Trophoblast cell (in vitro differentiated cells and primary cell): ENCODE data around the gene AFTPH.

Experiments used
- DNase-seq, 2 donors: peaks; one replicate each; pipeline ENCODE4 v3.0.0-alpha.2; 2016
- H2AFZ ChIP-seq: 2 replicates; pipeline ENCODE4 v1.6.1; 2013; ENCODE audit warnings: low read length, moderate library complexity, mild to moderate bottlenecking; ENCODE audit not compliant: insufficient read depth, poor library complexity
- H2AK5ac ChIP-seq: 2 replicates; pipeline ENCODE4 v1.6.1; 2013; ENCODE audit warnings: mild to moderate bottlenecking, low read length
- H2BK120ac ChIP-seq: 2 replicates; pipeline ENCODE4 v1.6.1; 2013; ENCODE audit warnings: low read length, mild to moderate bottlenecking, moderate library complexity; ENCODE audit not compliant: insufficient read depth, poor library complexity
- H2BK12ac ChIP-seq: 2 replicates; pipeline ENCODE4 v1.6.1; 2013; ENCODE audit warnings: mild to moderate bottlenecking, low read length, moderate library complexity
- H2BK5ac ChIP-seq: 2 replicates; pipeline ENCODE4 v1.6.1; 2013; ENCODE audit warnings: low read length, low read depth, moderate library complexity, mild to moderate bottlenecking; ENCODE audit not compliant: poor library complexity
- H3K14ac ChIP-seq: 2 replicates; pipeline ENCODE4 v1.6.1; 2013; ENCODE audit warnings: mild to moderate bottlenecking, low read length
- H3K18ac ChIP-seq: 2 replicates; pipeline ENCODE4 v1.6.1; 2013; ENCODE audit warnings: mild to moderate bottlenecking, low read length
- H3K23ac ChIP-seq: 2 replicates; pipeline ENCODE4 v1.6.1; 2013; ENCODE audit warnings: low read length
- H3K27ac ChIP-seq: 2 replicates; pipeline ENCODE4 v1.5.1; 2013; ENCODE audit warnings: low read depth, mild to moderate bottlenecking, inconsistent platforms, low read length, moderate library complexity
- H3K27me3 ChIP-seq: 2 replicates; pipeline ENCODE4 v1.6.1; 2013; ENCODE audit warnings: inconsistent platforms, mild to moderate bottlenecking, low read length, moderate library complexity; ENCODE audit not compliant: insufficient read depth
- H3K36me3 ChIP-seq, 2 experiments: 1 replicate in 1 of 2; 2 replicates in 1 of 2; pipeline ENCODE4 v1.6.1; 2013; ENCODE audit warnings: low read length in 2 of 2, mild to moderate bottlenecking in 2 of 2, moderate library complexity in 1 of 2; ENCODE audit not compliant: insufficient read depth in 2 of 2, control insufficient read depth in 1 of 2
- H3K4ac ChIP-seq: 2 replicates; pipeline ENCODE4 v1.6.1; 2013; ENCODE audit warnings: low read depth, mild to moderate bottlenecking, low read length, moderate library complexity
- H3K4me1 ChIP-seq, 2 experiments: 1 replicate in 1 of 2; 2 replicates in 1 of 2; pipeline ENCODE4 v1.6.1; 2013; ENCODE audit warnings: low read length in 2 of 2, mild to moderate bottlenecking in 2 of 2, moderate library complexity in 1 of 2; ENCODE audit not compliant: insufficient read depth in 2 of 2, control insufficient read depth in 1 of 2
- H3K4me2 ChIP-seq: 2 replicates; pipeline ENCODE4 v1.6.1; 2013; ENCODE audit warnings: inconsistent platforms, mild to moderate bottlenecking, low read length, moderate library complexity
- H3K4me3 ChIP-seq: 2 replicates; pipeline ENCODE4 v1.5.1; 2013; ENCODE audit warnings: mild to moderate bottlenecking, low read depth, low read length, inconsistent platforms
- H3K79me1 ChIP-seq: one replicate; pipeline ENCODE4 v1.6.1; 2013; ENCODE audit warnings: low read length
- H3K79me2 ChIP-seq: 2 replicates; pipeline ENCODE4 v1.6.1; 2013; ENCODE audit warnings: low read length, mild to moderate bottlenecking; ENCODE audit not compliant: control insufficient read depth, insufficient read depth, poor library complexity
- H3K9ac ChIP-seq: 2 replicates; pipeline ENCODE4 v1.6.1; 2013; ENCODE audit warnings: mild to moderate bottlenecking, low read length
- H3K9me3 ChIP-seq: 2 replicates; pipeline ENCODE4 v1.6.1; 2013; ENCODE audit warnings: low read depth, mild to moderate bottlenecking, control low read depth, inconsistent platforms, low read length; ENCODE audit not compliant: insufficient read depth
- H4K12ac ChIP-seq: 2 replicates; pipeline ENCODE4 v1.6.1; 2013; ENCODE audit warnings: low read depth, mild to moderate bottlenecking, low read length, moderate library complexity
- H4K8ac ChIP-seq: 2 replicates; pipeline ENCODE4 v1.6.1; 2013; ENCODE audit warnings: low read depth, mild to moderate bottlenecking, low read length, moderate library complexity
- H4K91ac ChIP-seq: one replicate; pipeline ENCODE4 v1.6.1; 2013; ENCODE audit warnings: low read depth, mild to moderate bottlenecking, low read length, moderate library complexity
- WGBS: extraction: QIAGEN DNeasy Blood & Tissue Kit; methylation state at CpG from one replicate; pipeline ENCODE4 v1.1.7; 2013; ENCODE audit warnings: missing lambda C conversion rate; ENCODE audit not compliant: insufficient read length, insufficient coverage; ENCODE audit errors: extremely low coverage; 5-methylcytosine and 5-hydroxymethylcytosine counted together

AFTPH gene

DNA sequence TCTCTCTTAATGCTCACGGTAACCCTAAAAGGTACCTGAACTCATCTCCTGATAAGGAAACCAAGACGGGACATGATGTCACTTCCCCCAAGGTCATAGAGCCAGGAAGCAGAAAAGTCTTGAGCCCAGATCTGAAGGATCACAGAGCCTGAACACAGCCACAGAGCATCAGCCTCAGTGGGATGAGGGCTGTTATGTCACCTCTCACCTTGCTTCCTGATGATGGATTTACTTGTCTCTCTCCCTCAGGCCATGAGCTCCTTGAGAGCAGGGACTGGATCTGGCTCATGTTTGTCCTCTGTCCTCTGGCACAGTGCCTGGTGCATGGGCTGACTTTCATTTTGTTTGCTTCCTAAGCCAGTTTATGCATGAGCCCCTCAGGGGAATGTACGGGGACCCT, 75.3 kb downstream of the AFTPH start:
- Histone ChIP-seq H3K27me3 (no peaks in the 10 kb centered on the region), H3K4me2 (no peak overlapping the region), H4K12ac (no peak overlapping the region), H3K18ac (no peak overlapping the region), H2AK5ac (no peak overlapping the region), H3K4ac (no peak overlapping the region), H3K36me3 (no peaks in the 10 kb centered on the region), H3K14ac (no peak overlapping the region), H2BK120ac (no peak overlapping the region), H3K27ac (no peak overlapping the region), H3K79me1 (no peaks in the 10 kb centered on the region), H3K23ac (no peak overlapping the region), H2AFZ (no peak overlapping the region), H4K91ac (no peak overlapping the region), H3K9ac (no peak overlapping the region), H4K8ac (no peak overlapping the region), H3K9me3 (no peaks in the 10 kb centered on the region), H3K79me2 (no peaks in the 10 kb centered on the region), H2BK5ac (no peak overlapping the region), H3K4me3 (no peak overlapping the region), H3K4me1 (peaks cover 0 to 3% of the 10 kb centered on the region in 2 experiments), H2BK12ac (no peak overlapping the region)
- DNase-seq, result no peak
- no CpG with 5 or more reads among the region's 3 CpGs for WGBS

DNA sequence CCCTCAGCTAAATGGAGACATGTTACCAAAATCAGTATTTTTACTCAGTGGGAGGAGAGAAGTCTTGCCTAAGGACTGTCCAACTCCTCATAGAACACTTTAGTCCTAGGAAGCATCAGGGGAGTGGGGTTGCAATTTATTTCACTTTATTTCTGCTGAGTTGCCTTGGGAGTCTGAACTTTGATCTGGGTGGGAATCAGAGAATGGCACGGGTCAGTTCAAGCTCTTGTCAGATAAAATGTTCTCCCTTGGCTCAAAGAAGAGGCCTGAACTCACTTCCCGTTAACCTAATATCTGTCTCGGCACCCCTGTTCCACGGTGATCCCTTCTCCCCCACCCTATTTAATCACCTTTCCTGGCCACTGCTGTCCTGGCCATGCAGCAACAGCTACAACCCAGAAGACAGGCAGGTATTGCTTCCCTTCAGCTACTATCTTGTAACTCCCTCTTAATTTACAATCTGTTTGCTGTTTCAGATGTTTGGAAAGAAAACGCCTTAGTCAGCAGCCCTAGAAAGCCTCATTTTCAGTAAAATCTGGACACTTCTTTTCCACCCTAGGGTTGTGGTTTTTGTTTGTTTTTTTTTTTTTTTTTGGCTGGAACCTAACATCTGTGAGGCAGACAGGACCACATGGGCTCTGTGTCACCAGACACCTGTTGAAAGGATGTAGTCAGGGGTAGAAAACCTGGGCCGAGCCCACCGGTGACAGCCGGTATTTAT, 77.1 kb downstream of the AFTPH start:
- Histone ChIP-seq H2AK5ac (no peak overlapping the region), H3K79me2 (no peaks in the 10 kb centered on the region), H4K12ac (no peak overlapping the region), H4K91ac (no peak overlapping the region), H3K4me1 (peaks cover 2 to 6% of the 10 kb centered on the region in 2 experiments), H3K9me3 (no peaks in the 10 kb centered on the region), H3K79me1 (no peaks in the 10 kb centered on the region), H2AFZ (no peak overlapping the region), H3K14ac (no peak overlapping the region), H3K27ac (no peak overlapping the region), H3K27me3 (no peaks in the 10 kb centered on the region), H2BK12ac (no peak overlapping the region), H2BK120ac (no peak overlapping the region), H4K8ac (no peak overlapping the region), H3K18ac (no peak overlapping the region), H3K9ac (no peak overlapping the region), H3K4me2 (no peak overlapping the region), H2BK5ac (no peak overlapping the region), H3K4ac (no peak overlapping the region), H3K36me3 (no peaks in the 10 kb centered on the region), H3K23ac (no peak overlapping the region), H3K4me3 (no peak overlapping the region)
- DNase-seq, result no peak
- no CpG with 5 or more reads among the region's 8 CpGs for WGBS

DNA sequence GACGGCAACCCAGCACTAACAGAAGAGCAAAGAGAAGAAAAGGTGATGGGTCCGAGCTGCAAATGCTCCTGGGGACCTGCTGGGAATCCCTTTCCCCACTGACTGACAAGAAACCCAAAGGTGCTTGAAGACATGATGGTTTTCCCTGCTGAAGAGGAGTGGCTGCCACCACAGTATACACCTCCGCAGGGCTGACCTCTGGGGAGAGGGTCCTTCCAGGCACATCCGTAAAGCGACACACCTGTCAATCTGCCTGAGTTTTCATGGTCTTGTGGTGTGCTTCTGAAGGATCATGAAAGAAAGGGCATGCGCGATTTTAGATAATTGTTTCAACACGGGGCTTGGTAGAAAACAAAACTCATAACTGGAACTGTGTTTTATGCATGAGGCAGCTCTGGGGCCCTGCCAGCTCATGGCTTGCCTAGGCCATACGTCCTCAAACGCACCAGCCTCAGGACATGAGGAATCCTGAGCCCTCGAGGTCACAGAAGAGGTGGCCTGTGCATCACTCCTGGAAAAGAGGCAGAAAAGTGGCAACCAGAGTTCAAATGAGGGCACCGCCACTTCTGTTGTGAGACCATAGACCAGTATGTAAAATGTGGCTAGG, 77.8 kb downstream of the AFTPH start:
- no peak overlapping the region for H3K23ac ChIP-seq
- H3K9ac ChIP-seq, result no peak overlapping the region
- H3K9me3 ChIP-seq, result no peaks in the 10 kb centered on the region
- H2BK5ac ChIP-seq, result no peak overlapping the region
- no peak overlapping the region for H3K4ac ChIP-seq
- no peak for DNase-seq
- no peak overlapping the region for H3K18ac ChIP-seq
- no peak overlapping the region for H4K8ac ChIP-seq
- no peak overlapping the region for H3K4me2 ChIP-seq
- H4K12ac ChIP-seq, result no peak overlapping the region
- no peak overlapping the region for H2BK12ac ChIP-seq
- H3K27ac ChIP-seq, result no peak overlapping the region
- no peak overlapping the region for H3K4me3 ChIP-seq
- no CpG with 5 or more reads among the region's 12 CpGs for WGBS
- H2AFZ ChIP-seq, result no peak overlapping the region
- H2AK5ac ChIP-seq, result no peak overlapping the region
- no peak overlapping the region for H4K91ac ChIP-seq
- no peaks in the 10 kb centered on the region for H3K79me2 ChIP-seq
- H2BK120ac ChIP-seq, result no peak overlapping the region
- H3K79me1 ChIP-seq, result no peaks in the 10 kb centered on the region
- no peak overlapping the region for H3K14ac ChIP-seq
- no peaks in the 10 kb centered on the region for H3K36me3 ChIP-seq
- H3K4me1 ChIP-seq, result peaks cover 8 to 13% of the 10 kb centered on the region in 2 experiments
- H3K27me3 ChIP-seq, result no peaks in the 10 kb centered on the region

DNA sequence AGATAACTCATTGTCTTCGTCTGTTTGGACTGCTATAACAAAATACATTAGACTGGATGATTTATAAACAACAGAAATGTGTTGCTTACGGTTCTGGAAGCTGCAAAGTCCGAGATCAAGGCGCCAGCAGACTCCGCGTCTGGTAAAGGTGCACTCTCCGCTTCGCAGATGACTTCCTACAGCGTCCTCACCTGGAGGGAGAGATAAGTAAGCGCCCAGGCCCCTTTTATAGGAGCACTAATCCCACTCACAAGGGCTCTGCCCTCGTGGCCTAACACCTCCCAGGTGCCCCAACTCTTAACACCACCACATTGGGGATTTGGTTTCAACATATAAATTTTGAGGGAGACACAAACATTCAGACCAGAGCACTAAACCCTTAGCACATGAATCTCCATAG, 78.3 kb downstream of the AFTPH start:
- Histone ChIP-seq H3K9ac (no peak overlapping the region), H3K23ac (no peak overlapping the region), H4K8ac (no peak overlapping the region), H3K79me1 (no peaks in the 10 kb centered on the region), H2BK5ac (no peak overlapping the region), H3K4me1 (peaks cover 12 to 16% of the 10 kb centered on the region in 2 experiments), H2AK5ac (no peak overlapping the region), H3K4me2 (no peak overlapping the region), H3K14ac (no peak overlapping the region), H3K18ac (no peak overlapping the region), H2BK12ac (no peak overlapping the region), H3K27me3 (no peaks in the 10 kb centered on the region), H3K36me3 (no peaks in the 10 kb centered on the region), H4K12ac (no peak overlapping the region), H2AFZ (no peak overlapping the region), H4K91ac (no peak overlapping the region), H3K4ac (no peak overlapping the region), H3K79me2 (no peaks in the 10 kb centered on the region), H2BK120ac (no peak overlapping the region), H3K9me3 (no peaks in the 10 kb centered on the region), H3K4me3 (no peak overlapping the region), H3K27ac (no peak overlapping the region)
- no peak for DNase-seq
- WGBS, result no CpG with 5 or more reads among the region's 11 CpGs
